Measurements from ENCODE around the gene HOXB4.

DNA sequence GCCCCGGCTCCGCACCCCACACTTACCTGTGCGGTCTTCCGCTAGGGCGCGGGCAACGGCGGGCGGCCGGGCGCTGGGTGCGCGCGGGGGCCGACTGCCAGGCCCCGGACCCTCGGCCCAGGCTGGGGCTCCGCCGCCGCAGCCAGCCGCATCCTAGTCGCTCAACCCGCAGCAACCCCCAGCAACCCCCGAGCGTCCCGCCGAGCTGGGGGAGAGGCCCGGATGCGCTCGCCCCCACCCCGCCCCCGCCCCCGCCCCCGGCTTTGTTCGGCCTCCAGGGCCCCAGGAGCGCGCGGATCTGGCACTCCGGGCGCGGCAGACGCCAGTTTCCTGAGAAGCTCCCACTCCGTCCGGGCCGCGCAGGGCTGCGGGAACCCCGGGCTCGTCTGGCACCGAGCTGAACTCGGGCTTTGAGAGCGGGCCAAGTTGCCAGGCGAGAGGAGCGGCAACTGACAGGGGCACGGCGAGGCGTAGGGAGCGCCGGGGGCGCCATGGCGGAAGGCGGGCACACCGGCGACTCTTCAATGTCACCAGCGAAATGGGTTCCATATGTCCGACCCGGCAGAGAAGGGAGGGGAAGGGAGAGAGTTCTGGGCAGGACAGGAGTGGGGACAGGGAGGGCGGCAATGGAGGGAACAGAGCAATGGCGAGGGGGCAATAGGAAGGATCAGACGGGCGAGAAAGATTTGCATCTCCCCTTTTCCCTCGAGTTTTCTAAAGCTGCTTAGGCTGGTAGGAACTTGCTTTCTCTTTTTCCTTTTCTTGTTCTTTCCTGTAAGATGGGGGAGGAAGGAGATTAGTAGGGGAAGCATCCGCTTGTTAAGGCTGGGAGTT is 13.7 kb downstream of the HOXB4 start:
- TF ChIP-seq CTCF (IDR thresholded peaks at IDR 0.05; ENCODE audit: insufficient read depth, low read length, poor library complexity, severe bottlenecking) = no peak
- TF ChIP-seq EZH2phosphoT487 (conservative IDR thresholded peaks at IDR 0.05; ENCODE audit: low read length) = no peak
